HepG2 (cell line): ENCODE measurements around the gene PRPSAP1. TPM values are rescaled to one million over a fixed set of nuclear protein-coding genes. Genes with fewer than 3 reads are reported as not detected.
A peak's percentile ranks its signal among the peaks of the same experiment; 100 is the strongest.

Experiments
- ARID5B ChIP-seq: IDR thresholded peaks from 2 replicates; pipeline ENCODE4 v1.4.0; 2020; ENCODE audit warnings: mild to moderate bottlenecking, missing genetic modification reagents
- DR1 ChIP-seq: sonication (generic); formaldehyde crosslinking; IDR thresholded peaks from 2 replicates; pipeline ENCODE4 v1.8.0; 2021; ENCODE audit warnings: mild to moderate bottlenecking, missing genetic modification reagents, inconsistent platforms
- EP300 ChIP-seq, 3 experiments: sonication (generic) in 1 of 3; formaldehyde crosslinking in 1 of 3; IDR thresholded peaks; 2 replicates each; pipeline versions ENCODE4 v1.5.1 to v1.6.1; 2011 to 2020; ENCODE audit warnings: low read depth in 2 of 3, low read length in 2 of 3, borderline replicate concordance in 1 of 3, improper control_type of control experiment in 1 of 3, mild to moderate bottlenecking in 1 of 3, missing genetic modification reagents in 1 of 3, moderate library complexity in 1 of 3
- HIC2 ChIP-seq: sonication (generic); formaldehyde crosslinking; IDR thresholded peaks from 2 replicates; pipeline ENCODE4 v1.9.0; 2022; ENCODE audit warnings: low read depth, missing genetic modification reagents
- HOXD1 ChIP-seq: sonication (generic); formaldehyde crosslinking; IDR thresholded peaks from 2 replicates; pipeline ENCODE4 v1.5.0; 2020; ENCODE audit warnings: missing genetic modification reagents
- KLF15 ChIP-seq: sonication (generic); formaldehyde crosslinking; IDR thresholded peaks from 2 replicates; pipeline ENCODE4 v1.8.1; 2023; ENCODE audit warnings: borderline replicate concordance, mild to moderate bottlenecking, inconsistent platforms, missing genetic modification reagents, mixed read lengths
- MTA3 ChIP-seq: sonication (generic); formaldehyde crosslinking; IDR thresholded peaks from 2 replicates; pipeline ENCODE4 v1.4.0; 2020; ENCODE audit warnings: missing genetic modification reagents
- MYPOP ChIP-seq: sonication (generic); formaldehyde crosslinking; IDR thresholded peaks from 2 replicates; pipeline ENCODE4 v1.8.1; 2023; ENCODE audit warnings: mild to moderate bottlenecking, moderate library complexity, missing genetic modification reagents
- PHF8 ChIP-seq: sonication (generic); formaldehyde crosslinking; IDR thresholded peaks from 2 replicates; pipeline ENCODE4 v1.5.0; 2020; ENCODE audit warnings: missing genetic modification reagents
- SPEN ChIP-seq: sonication (generic); formaldehyde crosslinking; IDR thresholded peaks from 2 replicates; pipeline ENCODE4 v1.5.1; 2020; ENCODE audit warnings: low read depth, mild to moderate bottlenecking, missing genetic modification reagents
- TCF7 ChIP-seq: sonication (generic); IDR thresholded peaks from 2 replicates; pipeline ENCODE4 v1.6.1; 2016; ENCODE audit warnings: antibody characterized with exemption, low read depth
- ZKSCAN1 ChIP-seq: fragments of 150-350 bp; IDR thresholded peaks from 2 replicates; pipeline ENCODE4 v1.6.1; 2014; ENCODE audit warnings: low read length
- ZNF263 ChIP-seq: sonication (generic); formaldehyde crosslinking; IDR thresholded peaks from 2 replicates; pipeline ENCODE4 v1.4.0; 2020; ENCODE audit warnings: missing genetic modification reagents
- ZNF281 ChIP-seq: sonication (generic); formaldehyde crosslinking; IDR thresholded peaks from 2 replicates; pipeline ENCODE4 v1.4.0; 2020; ENCODE audit warnings: missing genetic modification reagents, borderline replicate concordance
- ZNF577 ChIP-seq: sonication (generic); formaldehyde crosslinking; IDR thresholded peaks from 2 replicates; pipeline ENCODE4 v1.4.0; 2020; ENCODE audit warnings: mild to moderate bottlenecking, low read depth, missing genetic modification reagents, borderline replicate concordance
- ZNF766 ChIP-seq: sonication (generic); formaldehyde crosslinking; IDR thresholded peaks from 2 replicates; pipeline ENCODE4 v1.5.0; 2020; ENCODE audit warnings: missing genetic modification reagents, borderline replicate concordance
- ZSCAN5A ChIP-seq: sonication (generic); formaldehyde crosslinking; IDR thresholded peaks from 2 replicates; pipeline ENCODE4 v1.8.0; 2022; ENCODE audit warnings: mild to moderate bottlenecking, missing genetic modification reagents, borderline replicate concordance
- polyA plus RNA-seq, 8 experiments: library from polyadenylated mRNA; depleted of rRNA in 3 of 8; stranded (reverse) in 7 of 8; unstranded in 1 of 8; fragments of >200 nt; fragmentation: Illumina TruSeq in 4 of 8; extraction: Trizol in 4 of 8; gene quantifications; 2 replicates each; pipeline versions ENCODE4 v1.2.1 to v1.2.3, GENCODE V29; 2011 to 2016; ENCODE audit warnings: low read depth in 4 of 8, missing spikeins in 1 of 8, mixed read lengths in 1 of 8; ENCODE audit not compliant: insufficient read depth in 1 of 8
- total RNA-seq, 5 experiments: library from RNA; depleted of rRNA; stranded (reverse); fragments of >200 nt; fragmentation: Illumina TruSeq; extraction: Trizol; gene quantifications; 2 replicates each; pipeline ENCODE4 v1.2.3, GENCODE V29; 2016; ENCODE audit warnings: low read depth in 1 of 5

PRPSAP1 gene
- total and polyA plus RNA-seq, 2 of the 13 experiments (the other 11 are each of a cell fraction or from before 2014, with no cell fraction given): 91.1 to 314 TPM

GRCh38 chr17:76382351-76382802 is 28.7 kb upstream of the PRPSAP1 start (continued):
- TF ChIP-seq MYPOP (peak; percentile 84; the same call in 1 of the 2 replicates), TCF7 (peak; percentile 42), PHF8 (CRISPR knock-in tag) (peak; percentile 46; the same call in 1 of the 2 replicates), SPEN (CRISPR knock-in tag) (peak; percentile 73; the same call in 1 of the 2 replicates), EP300 (IDR thresholded peaks at IDR 0.05; ENCODE audit: low read depth in 2 of 2, low read length in 2 of 2) (peak; percentile 56 to 96), EP300 (CRISPR knock-in tag; IDR thresholded peaks at IDR 0.05; ENCODE audit: borderline replicate concordance) (peak; percentile 88), KLF15 (no peak), ARID5B (CRISPR knock-in tag) (peak; percentile 83), ZNF263 (CRISPR knock-in tag) (no peak), ZKSCAN1 (no peak), MTA3 (CRISPR knock-in tag) (no peak), HOXD1 (CRISPR knock-in tag) (peak; percentile 79), HIC2 (CRISPR knock-in tag) (peak; percentile 91), ZNF281 (CRISPR knock-in tag) (peak; percentile 92), ZNF577 (no peak), DR1 (peak; percentile 38; the same call in 1 of the 2 replicates), ZSCAN5A (CRISPR knock-in tag) (0 out of 2 replicates have a peak, but pooled peaks have one; percentile 11), ZNF766 (CRISPR knock-in tag) (no peak; the same call in 1 of the 2 replicates)
